ENCODE measurements around the gene TNFRSF6B. TPM values are rescaled to one million over a fixed set of nuclear protein-coding genes. Genes with fewer than 3 reads are reported as not detected.
A peak's percentile ranks its signal among the peaks of the same experiment; 100 is the strongest.

The TNFRSF6B gene
- total and polyA plus RNA-seq, 8 donors: 0.31 to 31.0 (median 2.1) TPM

DNA sequence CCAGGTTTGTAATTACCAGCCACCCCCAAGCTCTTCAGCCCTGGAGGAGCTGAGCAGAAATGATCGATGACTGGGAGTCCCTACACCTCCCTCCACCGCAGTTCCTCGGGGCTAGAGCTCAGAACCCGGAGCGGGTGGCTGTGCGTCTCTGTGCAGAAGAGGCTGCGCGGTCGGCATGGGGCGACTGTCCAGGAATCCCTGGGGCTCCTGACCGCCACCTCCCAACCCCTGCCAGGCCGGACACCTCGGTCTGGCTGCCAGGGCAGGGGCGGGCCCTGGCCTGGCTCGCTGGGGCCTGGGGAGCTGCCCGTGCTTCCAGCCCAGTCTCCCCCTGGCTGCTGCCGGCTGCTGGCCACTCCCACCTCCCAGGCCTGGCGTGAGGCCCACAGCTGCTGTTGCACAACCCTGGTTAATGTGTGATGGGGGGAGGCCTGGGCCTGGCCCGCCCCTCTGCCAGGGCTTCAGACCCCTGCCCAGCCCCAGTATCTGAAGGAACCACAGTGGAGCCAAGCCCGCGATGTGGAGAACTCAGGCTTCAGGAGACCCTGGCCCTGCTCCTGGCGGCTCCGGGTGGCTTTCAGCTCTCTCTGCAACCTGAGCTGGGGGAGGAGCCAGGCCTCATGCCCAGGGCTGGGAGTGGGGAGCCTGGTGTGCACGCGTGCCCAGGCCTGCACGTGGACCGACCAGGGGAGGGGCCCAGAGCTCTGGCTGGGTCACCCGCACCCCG is 44.3 kb downstream of the TNFRSF6B start:
- Histone ChIP-seq H3K27me3 (no peaks in the 10 kb centered on the region), H3K36me3 (peaks cover 0 to 11% (median 6%) of the 10 kb centered on the region in 3 donors), H3K9me3 (no peaks in the 10 kb centered on the region), H3K4me3 (peak overlapping the region; percentile 30 to 64 (median 56)), H3K27ac (peak overlapping the region; percentile 87 to 95 (median 90)), H3K4me1 (peaks cover 15 to 27% (median 15%) of the 10 kb centered on the region in 3 donors)
- FAIRE-seq (no peak), DNase-seq (peak; percentile 94 to 99 (median 97)), ATAC-seq (peak; percentile 73 to 87 (median 79))
- WGBS, 2 donors: 2 to 3% methylated on average over 28 to 29 of the region's 29 CpGs
- intact Hi-C loops (cut with DNase I): no loop called here
- TF ChIP-seq, protein P1, sequence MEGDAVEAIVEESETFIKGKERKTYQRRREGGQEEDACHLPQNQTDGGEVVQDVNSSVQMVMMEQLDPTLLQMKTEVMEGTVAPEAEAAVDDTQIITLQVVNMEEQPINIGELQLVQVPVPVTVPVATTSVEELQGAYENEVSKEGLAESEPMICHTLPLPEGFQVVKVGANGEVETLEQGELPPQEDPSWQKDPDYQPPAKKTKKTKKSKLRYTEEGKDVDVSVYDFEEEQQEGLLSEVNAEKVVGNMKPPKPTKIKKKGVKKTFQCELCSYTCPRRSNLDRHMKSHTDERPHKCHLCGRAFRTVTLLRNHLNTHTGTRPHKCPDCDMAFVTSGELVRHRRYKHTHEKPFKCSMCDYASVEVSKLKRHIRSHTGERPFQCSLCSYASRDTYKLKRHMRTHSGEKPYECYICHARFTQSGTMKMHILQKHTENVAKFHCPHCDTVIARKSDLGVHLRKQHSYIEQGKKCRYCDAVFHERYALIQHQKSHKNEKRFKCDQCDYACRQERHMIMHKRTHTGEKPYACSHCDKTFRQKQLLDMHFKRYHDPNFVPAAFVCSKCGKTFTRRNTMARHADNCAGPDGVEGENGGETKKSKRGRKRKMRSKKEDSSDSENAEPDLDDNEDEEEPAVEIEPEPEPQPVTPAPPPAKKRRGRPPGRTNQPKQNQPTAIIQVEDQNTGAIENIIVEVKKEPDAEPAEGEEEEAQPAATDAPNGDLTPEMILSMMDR (IDR thresholded peaks at IDR 0.05): peak in 2 of 4 donors; percentile 10 to 15

DNA sequence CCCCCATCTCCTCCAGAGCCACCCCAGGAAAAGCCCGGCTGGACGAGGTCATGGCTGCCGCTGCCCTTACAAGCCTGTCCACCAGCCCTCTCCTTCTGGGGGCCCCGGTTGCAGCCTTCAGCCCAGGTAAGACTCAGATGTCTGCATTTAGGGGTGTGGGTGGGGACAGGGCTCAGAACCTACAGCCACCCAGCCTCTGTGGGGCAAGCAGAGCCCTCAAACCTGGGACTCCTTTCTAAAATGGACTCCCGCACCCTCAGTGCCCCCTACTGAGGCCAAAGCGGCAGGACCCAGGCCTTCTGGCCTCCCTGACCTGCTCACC is 44.9 kb downstream of the TNFRSF6B start:
- Histone ChIP-seq H3K36me3 (peaks cover 0 to 11% (median 6%) of the 10 kb centered on the region in 3 donors), H3K4me3 (peak overlapping the region in 2 of 4 donors; percentile 55 to 58), H3K4me1 (peaks cover 15 to 27% (median 15%) of the 10 kb centered on the region in 3 donors), H3K27ac (peak overlapping the region; percentile 49 to 95 (median 90)), H3K9me3 (no peaks in the 10 kb centered on the region), H3K27me3 (no peaks in the 10 kb centered on the region)
- FAIRE-seq (no peak), ATAC-seq (no peak), DNase-seq (no peak)
- TF ChIP-seq, protein P1 (IDR thresholded peaks at IDR 0.05): no peak
- 8 to 19% methylated on average over 6 of the region's 6 CpGs for WGBS, 2 donors
- intact Hi-C loops (cut with DNase I): no loop called here

DNA sequence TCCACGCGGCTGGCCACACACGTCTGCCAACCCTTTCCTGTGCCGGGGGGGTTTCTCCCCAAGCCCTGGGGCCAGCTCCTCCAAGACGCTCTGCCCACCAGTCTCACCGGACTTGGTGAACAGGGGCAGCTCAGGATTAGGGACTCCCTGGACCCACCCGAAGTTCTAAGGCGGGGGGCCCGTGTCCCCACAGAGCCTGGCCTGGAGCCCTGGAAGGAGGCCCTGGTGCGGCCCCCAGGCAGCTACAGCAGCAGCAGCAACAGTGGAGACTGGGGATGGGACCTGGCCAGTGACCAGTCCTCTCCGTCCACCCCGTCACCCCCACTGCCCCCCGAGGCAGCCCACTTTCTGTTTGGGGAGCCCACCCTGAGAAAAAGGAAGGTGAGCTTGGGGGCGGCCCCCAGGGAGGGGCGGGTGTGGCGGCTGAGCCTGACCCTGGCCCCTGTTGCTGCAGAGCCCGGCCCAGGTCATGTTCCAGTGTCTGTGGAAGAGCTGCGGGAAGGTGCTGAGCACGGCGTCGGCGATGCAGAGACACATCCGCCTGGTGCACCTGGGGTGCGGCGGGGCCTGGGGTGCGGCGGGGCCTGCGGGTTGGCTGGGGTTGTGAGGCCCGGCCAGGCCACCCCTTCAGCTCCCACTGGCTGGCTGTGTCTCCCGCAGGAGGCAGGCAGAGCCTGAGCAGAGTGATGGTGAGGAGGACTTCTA is 45.4 kb downstream of the TNFRSF6B start:
- TF ChIP-seq, protein P1 (IDR thresholded peaks at IDR 0.05): no peak
- Histone ChIP-seq H3K4me3 (peak overlapping the region in 2 of 4 donors; percentile 55 to 58), H3K27ac (peak overlapping the region; percentile 49 to 95 (median 90)), H3K27me3 (no peaks in the 10 kb centered on the region), H3K36me3 (peaks cover 0 to 11% (median 6%) of the 10 kb centered on the region in 3 donors), H3K4me1 (peaks cover 15 to 27% (median 15%) of the 10 kb centered on the region in 3 donors), H3K9me3 (no peaks in the 10 kb centered on the region)
- DNase-seq (peak in 4 of 6 donors; percentile 44 to 84 (median 56)), FAIRE-seq (no peak), ATAC-seq (no peak)
- intact Hi-C loops (cut with DNase I): no loop called here
- 72 to 77% methylated on average over 29 to 30 of the region's 30 CpGs for WGBS, 2 donors

DNA sequence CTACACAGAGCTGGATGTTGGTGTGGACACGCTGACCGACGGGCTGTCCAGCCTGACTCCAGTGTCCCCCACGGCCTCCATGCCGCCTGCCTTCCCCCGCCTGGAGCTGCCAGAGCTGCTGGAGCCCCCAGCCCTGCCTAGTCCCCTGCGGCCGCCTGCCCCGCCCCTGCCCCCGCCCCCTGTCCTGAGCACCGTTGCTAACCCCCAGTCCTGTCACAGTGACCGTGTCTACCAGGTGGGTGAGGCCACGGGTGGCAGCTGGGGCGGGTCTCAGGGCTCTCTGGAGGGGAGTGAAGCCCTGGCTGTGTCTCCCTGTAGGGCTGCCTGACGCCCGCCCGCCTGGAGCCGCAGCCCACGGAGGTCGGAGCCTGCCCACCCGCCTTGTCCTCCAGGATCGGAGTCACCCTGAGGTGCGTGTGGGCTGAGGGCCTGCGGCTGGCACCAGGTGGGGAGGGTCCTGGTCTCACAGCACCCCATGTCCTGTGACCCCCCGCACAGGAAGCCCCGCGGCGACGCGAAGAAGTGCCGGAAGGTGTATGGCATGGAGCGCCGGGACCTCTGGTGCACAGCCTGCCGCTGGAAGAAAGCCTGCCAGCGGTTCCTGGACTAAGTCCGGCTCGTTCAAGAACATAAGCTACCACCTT is 46.1 kb downstream of the TNFRSF6B start:
- FAIRE-seq (no peak), DNase-seq (peak in 4 of 6 donors; percentile 25 to 81 (median 56)), ATAC-seq (no peak)
- TF ChIP-seq, protein P1 (IDR thresholded peaks at IDR 0.05): no peak
- Histone ChIP-seq H3K4me3 (no peak overlapping the region), H3K27me3 (no peaks in the 10 kb centered on the region), H3K4me1 (peaks cover 12 to 21% (median 15%) of the 10 kb centered on the region in 3 donors), H3K36me3 (peaks cover 0 to 11% (median 6%) of the 10 kb centered on the region in 3 donors), H3K9me3 (no peaks in the 10 kb centered on the region), H3K27ac (no peak overlapping the region)
- WGBS, 2 donors: 85 to 88% methylated on average over 27 to 37 of the region's 37 CpGs
- intact Hi-C loops (cut with DNase I): no loop called here

Data from pancreas (tissue), 10 donors.